HG02885 (cell line): Measurements from ENCODE around the gene ERI3.
"Not testable (repeated sequence)": the region's sequence is repeated elsewhere in the genome, so short reads cannot be mapped to it uniquely, and the experiment has no call there.

Experiments used
- ATAC-seq: cut with Tn5 transposase; IDR thresholded peaks from one replicate; pipeline ENCODE4 v1.9.1; 2021; ENCODE audit warnings: mild to moderate bottlenecking; ENCODE audit not compliant: unreplicated experiment, poor library complexity

ERI3 gene

DNA sequence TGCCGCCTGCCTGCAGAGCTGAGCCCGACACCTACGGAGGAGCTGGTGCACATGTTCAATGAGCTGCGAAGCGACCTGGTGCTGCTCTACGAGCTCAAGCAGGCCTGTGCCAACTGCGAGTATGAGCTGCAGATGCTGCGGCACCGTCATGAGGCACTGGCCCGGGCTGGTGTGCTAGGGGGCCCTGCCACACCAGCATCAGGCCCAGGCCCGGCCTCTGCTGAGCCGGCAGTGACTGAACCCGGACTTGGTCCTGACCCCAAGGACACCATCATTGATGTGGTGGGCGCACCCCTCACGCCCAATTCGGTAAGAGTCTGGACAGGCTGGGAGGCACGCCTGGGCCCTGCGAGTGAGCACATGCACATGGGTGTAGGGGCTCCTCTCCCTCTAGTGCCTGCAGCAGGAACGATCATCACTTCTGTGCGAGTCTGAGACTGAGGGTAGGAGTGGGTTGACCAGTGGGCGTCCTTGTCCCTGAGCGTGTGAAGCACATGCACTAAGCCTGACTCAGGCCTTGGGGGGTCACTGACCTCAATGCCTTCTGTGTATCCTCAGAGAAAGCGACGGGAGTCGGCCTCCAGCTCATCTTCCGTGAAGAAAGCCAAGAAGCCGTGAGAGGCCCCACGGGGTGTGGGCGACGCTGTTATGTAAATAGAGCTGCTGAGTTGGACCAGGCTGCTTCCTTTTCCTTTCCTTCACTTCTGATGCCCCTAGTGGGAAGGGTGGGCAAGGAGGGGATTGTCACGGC lies 134.9 kb downstream of the ERI3 start:
- peak; percentile 32 for ATAC-seq

GRCh38 chr1:44219301-44219626 lies 135.8 kb downstream of the ERI3 start:
- ATAC-seq, result no peak

- ATAC-seq, result no peak
Measured at GRCh38 chr1:44218503-44219300, 136.4 kb downstream of the ERI3 start.

- ATAC-seq, result no peak
Measured at GRCh38 chr1:44217809-44218410, 137.1 kb downstream of the ERI3 start.

- peak; percentile 70 for ATAC-seq
Measured at GRCh38 chr1:44213222-44214112, 141.6 kb downstream of the ERI3 start, which contains the start of gene DMAP1. Gene DMAP1 (plus strand): TSS chr1:44213471. CDS start chr1:44213754, 283 bp downstream.

DNA sequence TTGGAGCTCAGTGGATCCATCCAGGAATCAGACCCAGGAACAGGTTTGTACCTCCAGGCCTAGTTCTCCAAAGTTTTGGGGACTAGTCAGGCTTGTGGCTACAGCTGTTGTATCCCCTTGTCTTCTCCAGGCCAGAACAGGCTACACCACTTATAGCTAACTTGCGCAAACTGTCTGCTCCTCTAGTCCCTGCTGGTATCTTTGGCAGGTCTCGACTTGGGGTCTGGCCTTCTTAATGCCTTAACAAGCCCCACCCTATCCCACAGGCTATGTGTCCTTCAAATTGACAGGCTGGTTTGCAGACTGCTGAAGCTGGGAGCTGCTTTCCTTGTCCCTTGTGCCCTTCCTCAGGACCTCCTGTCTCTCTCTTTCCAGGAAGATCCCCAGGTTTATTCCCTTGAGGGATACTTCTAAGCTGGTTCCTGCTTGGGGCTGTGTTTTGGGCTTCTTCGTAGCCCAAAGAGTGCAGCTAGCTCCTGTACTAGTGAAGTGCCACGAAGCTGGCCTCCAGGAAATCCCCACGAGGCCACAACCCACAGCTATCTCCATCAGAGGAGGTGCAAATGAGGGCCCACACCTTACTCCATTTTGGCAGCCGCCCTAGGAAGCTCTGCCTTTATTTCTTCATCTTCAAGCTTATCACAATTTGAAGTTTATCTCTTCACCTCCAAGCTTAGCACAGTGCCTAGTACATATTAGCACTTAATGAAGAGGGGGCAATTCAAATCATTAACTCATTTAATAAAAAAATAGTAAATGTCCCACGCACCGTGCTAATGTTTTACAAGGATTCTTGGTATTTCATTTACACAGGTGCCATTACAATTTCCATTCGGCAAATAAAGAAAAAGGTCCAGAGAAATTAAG lies 142.5 kb downstream of the ERI3 start:
- ATAC-seq, result no peak

DNA sequence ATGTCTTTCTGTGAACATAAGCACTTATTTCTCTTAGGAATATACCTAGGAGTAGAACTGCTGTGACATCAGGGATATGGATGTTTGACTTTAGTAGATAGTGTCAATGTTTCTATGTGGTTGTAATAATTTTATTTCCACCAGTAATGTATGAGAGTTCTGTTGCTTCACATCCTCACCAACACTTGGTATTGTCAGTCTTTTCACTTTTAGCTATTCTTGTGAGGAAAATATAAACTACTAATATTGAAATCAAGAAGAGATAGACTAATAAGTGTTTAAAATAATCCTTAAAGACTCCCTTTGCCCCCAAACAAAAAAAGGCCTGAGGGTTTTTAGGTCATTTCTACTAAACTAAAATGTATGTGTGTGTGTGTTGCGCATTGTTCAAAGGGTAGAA lies 144.5 kb downstream of the ERI3 start:
- no peak for ATAC-seq

DNA sequence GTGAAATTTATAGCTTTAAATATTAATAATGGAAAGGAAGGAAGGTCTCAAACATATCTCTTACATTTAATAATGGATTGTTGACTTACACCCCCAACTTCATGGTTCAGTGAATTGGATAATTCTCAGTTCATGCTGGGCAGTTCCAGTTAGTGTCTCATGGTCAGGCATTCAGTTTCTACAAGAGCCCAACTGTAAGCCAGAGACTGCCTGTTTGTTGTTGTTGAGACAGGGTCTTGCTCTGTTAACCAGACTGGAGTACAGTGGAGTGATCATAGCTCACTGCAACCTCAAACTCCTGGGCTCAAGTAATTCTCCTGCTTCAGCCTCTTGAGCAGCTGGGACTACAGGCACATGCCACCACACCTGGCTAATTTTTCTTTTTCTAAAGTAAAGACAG lies 146.8 kb downstream of the ERI3 start:
- no peak for ATAC-seq

GRCh38 chr1:44206545-44206944 lies 148.5 kb downstream of the ERI3 start:
- not testable (repeated sequence) for ATAC-seq

DNA sequence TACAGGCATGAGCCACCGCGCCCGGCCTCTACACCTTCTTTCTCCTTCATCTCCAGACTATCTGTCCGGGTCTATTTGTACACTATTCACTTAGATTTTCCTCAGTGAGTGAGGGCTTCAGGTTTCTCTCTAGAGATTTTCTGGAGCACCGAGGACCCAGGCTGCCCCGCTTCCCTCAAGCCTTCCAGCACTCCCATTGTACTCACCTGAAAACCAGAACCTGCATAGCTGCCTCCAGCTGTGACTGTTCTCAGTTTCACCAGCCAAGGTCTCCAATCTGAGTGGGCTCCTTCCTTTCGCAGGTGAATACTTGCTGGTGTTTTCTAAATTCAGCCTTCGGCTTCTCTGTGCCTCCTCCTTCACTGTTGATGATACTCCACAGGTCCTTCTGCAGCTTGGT lies 154.7 kb downstream of the ERI3 start:
- ATAC-seq, result no peak

DNA sequence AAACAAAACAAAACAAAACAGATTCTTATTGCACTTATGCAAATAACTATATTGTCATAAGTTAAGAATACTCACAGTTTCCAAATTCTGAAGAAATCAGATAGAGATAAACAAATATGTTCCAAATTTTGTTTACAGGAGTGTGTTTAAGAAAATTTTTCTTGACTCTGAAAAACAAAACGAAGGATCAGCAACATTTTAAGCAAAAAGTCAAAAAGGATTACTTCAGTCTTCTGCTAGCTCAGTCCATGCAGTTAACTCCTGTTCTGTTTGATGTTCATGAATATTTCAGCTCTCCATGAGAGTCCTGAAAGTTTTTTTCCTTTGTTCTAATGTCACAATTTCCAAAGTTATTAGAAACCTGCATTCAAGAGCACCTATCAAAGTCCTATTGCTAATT lies 180.4 kb downstream of the ERI3 start:
- no peak for ATAC-seq
